Fibroblast of villous mesenchyme (primary cell): ENCODE results near the gene KLC3. TPM values are rescaled to one million over a fixed set of nuclear protein-coding genes. Genes with fewer than 3 reads are reported as not detected.

Experiments
- DNase-seq: peaks from one replicate; pipeline ENCODE4 v3.0.0-alpha.2; 2010; ENCODE audit warnings: low read depth
- H3K4me3 ChIP-seq: 2 replicates; pipeline ENCODE4 v1.5.1; 2011; ENCODE audit warnings: low read depth, mild to moderate bottlenecking, low read length
- CTCF ChIP-seq: IDR thresholded peaks from 2 replicates; pipeline ENCODE4 v1.5.1; 2012; ENCODE audit warnings: low read depth, mild to moderate bottlenecking, low read length; ENCODE audit not compliant: insufficient read depth
- total RNA-seq: library from RNA; depleted of rRNA; stranded (reverse); fragments of >200 nt; gene quantifications from 2 replicates; pipeline ENCODE4 v1.2.3, GENCODE V29; 2012

Gene KLC3
- total RNA-seq, 1 donor, result not detected

DNA sequence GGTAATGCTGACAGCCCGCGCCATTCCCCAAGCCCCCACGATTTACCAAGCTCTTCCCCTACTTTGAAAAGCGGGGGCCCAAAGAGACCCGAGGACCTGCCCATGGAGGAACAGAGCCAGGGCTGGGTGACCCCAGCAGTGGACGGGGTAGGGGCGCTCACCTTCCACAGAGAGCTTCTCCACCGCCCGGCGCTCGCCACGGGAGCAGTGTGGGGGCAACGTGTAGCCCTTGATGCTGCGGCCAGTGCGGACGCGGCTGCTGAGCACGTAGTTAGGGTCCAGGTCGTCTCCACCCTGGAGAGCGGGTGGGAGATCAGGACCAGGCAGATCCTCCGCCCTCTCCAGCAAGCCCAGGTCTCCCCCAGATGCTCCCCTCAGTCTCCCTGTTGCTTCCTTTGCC is 25.2 kb upstream of the KLC3 start:
- no peak for DNase-seq
- no peak for TF ChIP-seq CTCF
- no peak overlapping the region for H3K4me3 ChIP-seq

DNA sequence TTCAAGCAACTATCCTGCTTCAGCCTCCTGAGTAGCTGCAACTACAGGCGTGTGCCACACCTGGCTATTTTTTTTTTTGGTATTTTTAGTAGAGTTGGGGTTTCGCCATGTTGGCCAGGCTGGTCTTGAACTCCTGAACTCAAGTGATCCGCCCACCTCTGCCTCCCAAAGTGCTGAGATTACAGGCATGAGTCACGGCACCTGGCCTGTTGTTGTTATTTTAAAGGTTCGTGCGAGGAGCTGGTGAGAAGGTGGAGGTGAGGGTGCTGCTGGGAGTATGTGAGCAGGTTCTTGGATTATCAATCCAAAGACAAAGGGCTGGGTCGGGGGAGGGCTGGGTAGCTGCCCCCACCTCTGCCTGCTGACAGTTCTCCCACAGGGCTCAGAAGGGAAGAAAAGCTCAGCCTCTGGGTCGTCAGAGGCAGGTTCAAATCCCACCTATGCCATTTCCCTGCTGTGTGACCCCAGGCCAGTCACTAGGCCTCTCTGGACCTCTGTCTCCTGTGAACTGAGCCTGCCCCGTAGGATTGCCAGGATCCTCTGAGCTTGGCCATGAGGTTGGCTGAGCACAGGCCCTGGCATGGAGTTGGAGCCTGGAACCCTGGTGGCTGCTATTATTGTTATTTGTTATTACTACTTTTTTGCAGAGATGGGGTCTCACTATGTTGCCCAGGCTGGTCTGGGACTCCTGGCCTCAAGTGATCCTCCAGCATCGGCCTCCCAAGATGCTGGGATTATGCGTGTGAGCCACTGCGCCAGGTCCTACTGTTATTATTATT is 19.4 kb upstream of the KLC3 start:
- no peak for TF ChIP-seq CTCF
- no peak for DNase-seq
- H3K4me3 ChIP-seq, result no peak overlapping the region

GRCh38 chr19:45321848-45322247 is 18.7 kb upstream of the KLC3 start:
- no peak for TF ChIP-seq CTCF
- no peak for DNase-seq
- no peak overlapping the region for H3K4me3 ChIP-seq

- no peak for TF ChIP-seq CTCF
- H3K4me3 ChIP-seq, result no peak overlapping the region
- DNase-seq, result no peak
Observed at GRCh38 chr19:45322311-45322710, 18.2 kb upstream of the KLC3 start.

- no peak for DNase-seq
- H3K4me3 ChIP-seq, result peak within 1 kb of the TSS; percentile 37
Observed at GRCh38 chr19:45322744-45323281, 17.7 kb upstream of the KLC3 start, which contains the start of gene CKM. CKM (minus strand) TSS chr19:45322875; CDS start chr19:45319713, 3,162 bp downstream.

DNA sequence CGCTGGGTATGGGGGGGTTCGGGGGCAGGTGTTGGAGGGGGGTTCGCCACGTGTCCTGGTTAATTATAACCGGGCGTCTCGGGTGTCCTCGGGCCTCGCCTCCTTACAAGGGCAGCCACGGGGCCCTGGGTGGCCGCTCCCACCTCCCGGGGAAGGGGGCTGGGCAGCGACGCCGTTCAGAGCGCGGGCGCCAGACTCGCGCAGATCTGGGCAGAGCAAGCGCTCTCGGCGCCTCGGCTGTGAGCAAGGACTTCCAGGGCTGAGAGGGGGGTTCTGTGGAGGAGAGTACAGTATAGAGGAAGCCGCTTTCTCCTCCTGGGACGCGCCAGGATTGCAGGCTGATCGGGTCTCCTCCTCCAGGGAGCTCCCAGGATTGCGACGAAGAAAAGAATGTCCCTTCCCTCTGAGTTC is 16.9 kb upstream of the KLC3 start:
- no peak for TF ChIP-seq CTCF
- DNase-seq, result no peak
- H3K4me3 ChIP-seq, result peak overlapping the region; percentile 37

More at GRCh38 chr19:45322744-45323281, 17.7 kb upstream of the KLC3 start, which contains the start of gene CKM:
- TF ChIP-seq CTCF, result no peak
